Fibroblast of lung (primary cell): Measurements from ENCODE around the gene ARL15.

Experiments used
- CTCF ChIP-seq, 2 donors: IDR thresholded peaks in 1 of 2; conservative IDR thresholded peaks in 1 of 2; 1 replicate in 1 of 2; 2 replicates in 1 of 2; pipeline ENCODE4 v1.5.1; 2011 to 2012; ENCODE audit warnings: low read length in 2 of 2, control low read depth in 1 of 2, inconsistent platforms in 1 of 2, low read depth in 1 of 2, mild to moderate bottlenecking in 1 of 2
- EZH2 ChIP-seq: IDR thresholded peaks from 2 replicates; pipeline ENCODE4 v1.5.1; 2012; ENCODE audit warnings: low read length, control low read depth, mild to moderate bottlenecking; ENCODE audit errors: missing control alignments

DNA sequence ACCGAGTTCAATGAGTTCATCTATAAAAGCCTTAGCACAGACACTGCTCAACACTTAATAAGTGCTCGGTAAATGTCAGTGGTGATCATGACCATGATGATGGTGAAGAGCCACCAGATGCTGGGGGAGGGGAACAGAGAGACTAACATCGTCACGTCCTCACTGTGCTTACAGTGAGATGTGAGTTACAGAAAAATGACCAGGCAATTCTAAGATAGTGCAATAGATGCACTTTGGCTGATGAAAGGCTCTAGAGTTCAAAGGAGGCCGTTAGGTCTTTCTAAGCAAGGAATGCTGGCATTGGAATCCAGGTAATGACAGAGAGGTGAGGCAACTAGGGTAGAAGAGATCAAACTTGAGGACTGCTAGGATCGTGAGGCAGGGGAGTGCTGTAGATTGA is 36.7 kb downstream of the ARL15 start:
- no peak for TF ChIP-seq EZH2
- no peak for TF ChIP-seq CTCF (conservative IDR thresholded peaks at IDR 0.05 in 1 of 2, IDR thresholded peaks at IDR 0.05 in 1 of 2; ENCODE audit: low read depth in 1 of 2, low read length in 2 of 2)
